Measurements from ENCODE around the gene SLC4A1AP.

- no peak for TF ChIP-seq CTCF (IDR thresholded peaks at IDR 0.05; ENCODE audit: low read depth, low read length)
- TF ChIP-seq POLR2A (IDR thresholded peaks at IDR 0.05; ENCODE audit: extremely low read depth, insufficient read length), result no peak
Measured at GRCh38 chr2:27667446-27667845, 3.8 kb downstream of the SLC4A1AP start.

Measured in NB4 (cell line).